HCEC 1CT (cell line): Measurements from ENCODE around the gene NEURL4.
"Not testable (repeated sequence)": the region's sequence is repeated elsewhere in the genome, so short reads cannot be mapped to it uniquely, and the experiment has no call there.

Experiments used
- DNase-seq: peaks from one replicate; pipeline ENCODE4 v3.0.0-alpha.2; 2017

NEURL4 gene

DNA sequence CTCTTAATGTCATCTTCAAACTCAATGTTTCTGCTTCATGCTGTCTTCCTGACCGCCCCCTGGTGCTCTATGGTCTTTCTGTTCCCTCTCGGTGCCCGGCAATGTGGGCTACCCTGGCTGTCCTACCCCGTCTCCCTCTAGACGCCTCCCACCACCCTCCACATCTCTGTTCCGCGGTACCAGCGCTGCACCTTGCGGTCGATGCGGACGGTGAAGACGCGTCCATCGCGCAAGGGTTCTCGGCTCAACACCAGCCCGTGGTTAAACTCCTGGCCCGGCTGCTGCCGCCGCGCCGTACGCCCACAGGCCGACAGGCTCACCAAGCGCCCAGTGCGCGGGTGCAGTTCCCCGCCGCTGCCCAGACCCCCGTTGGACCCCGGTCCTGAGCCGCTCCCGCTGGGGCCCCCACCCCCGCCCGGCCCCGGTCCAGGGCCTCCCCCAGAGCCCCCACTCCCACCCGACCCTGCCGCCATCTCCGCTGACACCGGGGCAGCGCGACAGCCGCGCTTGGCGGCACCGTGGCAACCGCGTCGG, at the start of gene NEURL4:
Gene NEURL4 (minus strand): TSS at position 496 of the 534 bp plus-strand sequence. CDS start 23 bp downstream, at position 473.
- no peak for DNase-seq

- no peak for DNase-seq
Observed at GRCh38 chr17:7374353-7374752, 45.2 kb upstream of the NEURL4 start.

- DNase-seq: no peak
Observed at GRCh38 chr17:7370853-7371252, 41.7 kb upstream of the NEURL4 start.

- DNase-seq: no peak
Observed at GRCh38 chr17:7369825-7370224, 40.7 kb upstream of the NEURL4 start.

- DNase-seq: not testable (repeated sequence)
Observed at GRCh38 chr17:7368599-7368994, 39.5 kb upstream of the NEURL4 start.

GRCh38 chr17:7367918-7368598, 38.9 kb upstream of the NEURL4 start:
- no peak for DNase-seq

GRCh38 chr17:7367083-7367482, 37.9 kb upstream of the NEURL4 start:
- DNase-seq: no peak

GRCh38 chr17:7365963-7366362, 36.8 kb upstream of the NEURL4 start:
- DNase-seq: not testable (repeated sequence)

- DNase-seq: peak; percentile 28
Observed at GRCh38 chr17:7363311-7363710, 34.2 kb upstream of the NEURL4 start.

DNA sequence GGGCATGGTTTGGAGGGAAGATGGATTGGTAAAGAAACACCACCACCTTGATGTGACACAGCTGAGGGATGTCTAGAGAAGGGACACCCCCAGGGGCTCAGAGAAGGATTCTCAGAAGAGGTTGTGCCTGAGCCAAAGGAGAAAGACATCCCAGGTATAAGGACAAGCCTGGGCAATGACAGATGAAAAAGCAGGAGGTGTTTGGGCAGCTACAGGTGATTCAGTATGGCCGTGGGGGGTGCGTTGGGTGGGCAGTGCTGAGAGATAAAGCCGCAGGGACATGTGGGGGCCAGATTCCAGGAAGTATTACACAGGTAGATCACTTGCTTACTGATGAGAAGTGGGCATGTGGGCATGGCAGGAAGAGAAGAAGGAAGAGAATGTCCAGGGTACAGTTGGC, 32.8 kb upstream of the NEURL4 start:
- DNase-seq: no peak

DNA sequence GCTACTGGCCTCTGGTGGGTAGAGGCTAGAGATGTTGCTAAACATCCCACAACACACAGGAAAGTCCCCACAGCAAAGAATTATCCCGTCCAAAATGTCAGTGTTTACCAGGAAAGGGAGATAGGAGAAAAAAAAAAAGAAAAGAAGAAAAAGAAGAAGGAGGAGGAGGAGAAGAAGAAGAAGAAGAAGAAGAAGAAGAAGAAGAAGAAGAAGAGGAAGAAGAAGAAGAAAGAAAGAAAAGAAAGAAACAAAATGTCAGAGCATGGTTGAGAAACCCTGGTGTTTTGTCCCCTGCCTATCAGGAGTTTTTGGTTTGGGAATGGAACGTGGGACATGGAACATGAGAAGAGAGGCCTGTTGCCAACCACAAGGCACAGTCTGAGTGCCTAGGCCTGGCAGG, 28.2 kb upstream of the NEURL4 start:
- DNase-seq: no peak

DNA sequence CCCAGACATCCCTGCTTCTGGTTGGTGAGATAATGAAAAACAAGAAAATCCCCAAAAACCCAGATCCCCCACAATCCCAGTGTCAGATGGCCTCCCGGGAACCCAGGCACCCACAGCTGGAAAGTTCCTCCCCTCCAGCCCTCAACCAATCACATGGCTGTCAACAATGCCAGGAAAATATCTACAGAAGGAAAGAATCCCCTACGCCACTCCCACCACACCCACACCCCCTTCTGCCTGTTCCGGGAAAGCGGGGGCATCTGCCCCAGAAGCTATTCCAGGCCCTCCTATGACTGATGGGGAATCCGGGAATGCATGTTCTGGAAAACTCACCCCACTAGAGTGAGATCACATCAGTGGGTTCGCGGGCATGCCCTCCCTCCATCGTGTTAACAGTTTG, 27.6 kb upstream of the NEURL4 start:
- DNase-seq: no peak

DNA sequence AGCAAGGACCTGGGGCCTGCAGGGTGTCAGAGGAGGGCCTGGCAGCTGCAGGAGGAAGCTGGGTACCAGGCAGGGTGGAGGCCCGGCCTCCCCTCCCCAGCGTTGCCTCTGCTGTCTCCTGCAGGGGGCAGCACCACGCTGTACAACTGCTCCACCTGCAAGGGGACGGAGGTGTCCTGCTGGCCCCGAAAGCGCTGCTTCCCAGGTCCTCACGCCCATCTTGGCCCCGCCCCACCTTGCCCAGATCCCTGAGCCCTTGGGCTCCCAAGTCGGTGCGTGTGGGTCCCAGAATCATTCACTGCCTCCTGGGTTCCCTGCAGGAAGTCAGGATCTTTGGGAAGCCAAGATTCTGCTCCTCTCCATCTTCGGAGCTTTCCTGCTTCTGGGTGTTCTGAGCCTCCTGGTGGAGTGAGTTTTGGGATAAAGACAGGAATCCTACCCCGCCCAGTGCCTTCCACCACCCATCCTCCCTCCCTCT, 27.0 kb upstream of the NEURL4 start:
- peak; percentile 41 for DNase-seq

- DNase-seq: no peak
Observed at GRCh38 chr17:7355573-7355972, 26.4 kb upstream of the NEURL4 start.

DNA sequence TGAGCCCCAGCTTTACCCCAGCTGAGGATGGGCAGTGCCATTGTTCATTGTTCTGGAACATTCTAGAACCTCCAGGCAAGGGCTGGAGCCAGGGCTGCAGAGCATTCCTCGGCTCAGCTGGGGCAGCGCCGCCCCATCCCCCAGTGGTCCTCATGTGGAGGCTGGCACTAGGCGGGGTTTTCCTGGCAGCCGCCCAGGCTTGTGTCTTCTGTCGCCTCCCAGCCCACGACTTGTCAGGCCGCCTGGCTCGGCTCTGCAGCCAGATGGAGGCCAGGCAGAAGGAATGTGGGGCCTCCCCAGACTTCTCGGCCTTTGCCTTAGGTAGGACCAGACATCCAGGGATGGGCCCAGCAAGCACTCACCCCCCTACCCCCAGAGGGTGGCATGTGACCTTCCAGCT, 25.9 kb upstream of the NEURL4 start, which contains the start of gene TMEM95:
Gene TMEM95 (plus strand): TSS at position 104 of the 400 bp plus-strand sequence. CDS start 49 bp downstream, at position 153.
- DNase-seq: no peak

DNA sequence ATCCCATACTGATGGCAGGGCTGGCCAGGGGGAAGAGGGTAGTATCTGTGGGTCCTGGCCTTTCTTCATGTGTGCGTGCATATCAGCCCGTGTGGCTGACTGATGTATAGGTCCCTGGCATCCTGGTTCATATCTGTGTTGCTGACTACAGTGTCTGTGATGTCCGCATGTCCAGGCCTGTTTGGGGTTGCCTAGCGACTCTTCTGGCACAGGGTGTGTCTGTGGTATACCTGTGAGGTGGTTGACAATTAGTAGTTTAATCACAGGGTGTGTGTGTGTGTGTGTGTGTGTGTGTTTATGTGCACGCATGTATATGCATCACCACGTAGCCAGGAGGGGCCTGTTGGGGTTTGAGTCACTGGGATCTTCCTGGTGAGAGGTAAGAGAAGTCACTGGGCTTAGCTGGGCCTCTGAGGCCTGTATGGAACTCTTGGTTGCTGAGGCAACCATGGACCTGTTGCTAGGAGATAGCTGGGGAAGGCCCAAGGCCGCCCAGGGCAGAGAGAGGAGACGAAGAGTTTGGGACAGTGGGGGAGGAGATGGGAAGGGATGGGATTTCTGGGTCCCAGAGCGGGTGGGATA, 25.2 kb upstream of the NEURL4 start:
- peak; percentile 32 for DNase-seq

DNA sequence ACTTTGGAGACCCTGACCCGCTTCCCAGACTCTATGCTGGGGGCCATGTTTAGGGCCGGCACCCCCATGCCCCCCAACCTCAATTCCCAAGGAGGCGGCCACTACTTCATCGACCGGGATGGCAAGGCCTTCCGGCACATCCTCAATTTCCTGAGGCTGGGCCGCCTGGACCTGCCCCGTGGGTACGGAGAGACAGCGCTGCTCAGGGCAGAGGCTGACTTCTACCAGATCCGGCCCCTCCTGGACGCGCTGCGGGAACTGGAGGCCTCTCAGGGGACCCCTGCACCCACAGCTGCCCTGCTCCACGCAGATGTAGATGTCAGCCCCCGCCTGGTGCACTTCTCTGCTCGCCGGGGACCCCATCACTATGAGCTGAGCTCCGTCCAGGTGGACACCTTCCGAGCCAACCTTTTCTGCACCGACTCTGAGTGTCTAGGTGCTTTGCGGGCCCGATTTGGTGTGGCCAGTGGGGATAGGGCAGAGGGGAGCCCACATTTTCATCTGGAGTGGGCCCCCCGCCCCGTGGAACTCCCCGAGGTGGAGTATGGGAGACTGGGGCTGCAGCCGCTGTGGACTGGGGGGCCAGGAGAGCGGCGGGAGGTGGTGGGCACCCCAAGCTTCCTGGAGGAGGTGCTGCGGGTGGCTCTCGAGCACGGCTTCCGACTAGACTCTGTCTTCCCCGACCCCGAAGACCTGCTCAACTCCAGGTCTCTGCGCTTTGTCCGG, 23.9 kb upstream of the NEURL4 start:
- no peak for DNase-seq

DNA sequence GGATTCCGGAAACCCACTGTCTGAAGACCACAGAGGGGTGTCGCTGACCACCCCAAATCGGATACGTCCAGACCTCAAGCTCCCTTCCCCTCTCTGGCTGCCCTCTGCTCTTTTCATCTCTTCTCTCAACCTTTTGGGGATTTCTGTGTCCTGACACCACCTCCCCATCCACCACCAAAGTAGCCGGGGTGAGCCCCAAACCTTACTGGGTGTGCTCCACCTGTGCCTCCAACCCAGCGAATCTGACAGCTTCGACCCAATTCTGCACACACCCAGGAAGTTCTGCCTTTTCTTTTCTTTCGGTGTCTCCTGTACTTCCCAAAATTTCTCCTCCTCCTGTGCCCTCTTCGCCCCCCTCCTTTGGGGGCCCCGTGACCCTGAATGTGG, 23.4 kb upstream of the NEURL4 start:
- no peak for DNase-seq

DNA sequence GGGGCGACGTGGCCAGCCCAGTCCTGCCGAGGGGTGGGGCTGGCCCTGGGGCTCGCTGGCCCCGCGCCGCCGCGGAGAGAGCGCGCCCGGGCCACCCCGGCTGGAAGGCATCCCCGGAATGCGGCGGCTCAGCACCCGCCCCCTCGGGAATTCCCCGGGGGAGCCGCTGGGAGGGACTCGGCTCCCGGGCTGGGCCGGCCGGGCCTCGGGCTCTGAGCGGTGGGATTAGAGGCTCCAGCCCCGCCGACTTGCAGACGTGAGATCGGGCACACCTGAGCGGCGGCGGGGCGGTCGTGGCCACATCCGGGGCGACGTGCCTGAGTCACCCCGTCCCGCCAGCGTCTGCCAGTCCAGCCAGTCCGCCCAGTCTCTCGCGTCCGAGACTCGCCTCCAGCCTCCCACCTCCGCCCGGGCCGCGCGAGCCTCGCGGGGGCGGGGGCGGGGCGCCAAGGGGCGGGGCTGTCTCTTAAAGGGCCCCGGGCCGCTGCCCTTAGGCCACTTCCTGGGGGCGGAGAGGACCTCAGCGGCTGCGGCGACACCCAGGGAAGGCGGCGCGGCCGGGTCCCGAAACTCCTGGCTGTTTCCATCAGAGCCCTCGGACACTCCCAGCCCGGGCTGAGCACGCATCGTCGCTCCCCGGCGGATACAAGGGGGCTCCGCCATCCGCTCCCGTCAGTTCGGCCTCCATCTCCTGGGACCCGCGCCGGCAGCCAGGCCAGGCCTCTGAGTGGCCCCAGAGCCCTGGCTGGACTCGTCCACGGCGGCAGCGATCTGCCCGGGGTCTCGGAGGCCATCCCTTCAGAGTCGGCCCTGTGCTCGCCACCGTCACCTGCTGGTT, 22.7 kb upstream of the NEURL4 start, which contains the start of gene KCTD11:
Gene KCTD11 (plus strand): TSS at position 498 of the 838 bp plus-strand sequence.
- DNase-seq: peak; percentile 88

- DNase-seq: no peak
Observed at GRCh38 chr17:7348478-7349242, 19.5 kb upstream of the NEURL4 start.

- no peak for DNase-seq
Observed at GRCh38 chr17:7347630-7348477, 18.7 kb upstream of the NEURL4 start.
